Pulmonary artery endothelial cell (primary cell): ENCODE data around the gene CNOT3. TPM values are rescaled to one million over a fixed set of nuclear protein-coding genes. Genes with fewer than 3 reads are reported as not detected.

Experiments used
- DNase-seq: peaks from one replicate; pipeline ENCODE4 v3.0.0-alpha.2; 2011; ENCODE audit warnings: low read depth, low spot score
- total RNA-seq: library from RNA; depleted of rRNA; stranded (reverse); fragments of >200 nt; gene quantifications from 2 replicates; pipeline ENCODE4 v1.2.3, GENCODE V29; 2014

CNOT3 gene
- total RNA-seq, 1 donor from 2014 or later: 8.8 TPM

GRCh38 chr19:54121259-54121658 lies 16.3 kb upstream of the CNOT3 start:
- DNase-seq: no peak

DNA sequence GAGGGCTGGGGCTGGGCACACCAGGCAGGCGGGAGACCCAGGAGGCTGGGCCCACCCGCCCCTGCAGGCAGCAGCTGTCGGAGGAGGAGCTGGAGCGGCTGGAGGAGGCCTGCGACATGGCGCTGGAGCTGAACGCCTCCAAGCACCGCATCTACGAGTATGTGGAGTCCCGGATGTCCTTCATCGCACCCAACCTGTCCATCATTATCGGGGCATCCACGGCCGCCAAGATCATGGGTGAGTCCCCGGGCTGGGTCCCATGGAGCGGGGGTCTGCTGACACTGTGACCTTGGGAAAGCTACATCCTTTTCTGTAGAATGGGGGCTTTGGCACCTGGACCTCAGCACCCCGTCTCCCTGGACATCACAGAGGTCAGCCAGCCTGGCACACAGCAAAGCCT lies 13.9 kb upstream of the CNOT3 start:
- no peak for DNase-seq

- DNase-seq: no peak
Measured at GRCh38 chr19:54124393-54124792, 13.2 kb upstream of the CNOT3 start.

GRCh38 chr19:54125713-54126112 lies 11.8 kb upstream of the CNOT3 start:
- no peak for DNase-seq

- no peak for DNase-seq
Measured at GRCh38 chr19:54127688-54128440, 9.7 kb upstream of the CNOT3 start.

DNA sequence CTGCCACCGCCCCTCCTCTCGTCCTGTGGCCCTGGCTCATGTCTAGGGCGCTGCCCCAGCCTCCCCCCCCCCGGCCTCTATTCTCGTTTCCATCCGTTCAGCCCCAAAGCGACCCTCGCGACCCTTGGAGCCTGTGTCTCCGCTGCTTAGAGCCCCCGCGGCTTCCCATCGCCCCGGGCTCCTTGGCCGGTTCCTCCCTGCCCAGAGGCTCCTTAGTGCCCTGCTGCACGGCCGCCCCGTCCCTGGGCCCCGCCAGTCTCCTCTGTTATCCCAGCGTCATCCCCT lies 9.2 kb upstream of the CNOT3 start:
- no peak for DNase-seq

DNA sequence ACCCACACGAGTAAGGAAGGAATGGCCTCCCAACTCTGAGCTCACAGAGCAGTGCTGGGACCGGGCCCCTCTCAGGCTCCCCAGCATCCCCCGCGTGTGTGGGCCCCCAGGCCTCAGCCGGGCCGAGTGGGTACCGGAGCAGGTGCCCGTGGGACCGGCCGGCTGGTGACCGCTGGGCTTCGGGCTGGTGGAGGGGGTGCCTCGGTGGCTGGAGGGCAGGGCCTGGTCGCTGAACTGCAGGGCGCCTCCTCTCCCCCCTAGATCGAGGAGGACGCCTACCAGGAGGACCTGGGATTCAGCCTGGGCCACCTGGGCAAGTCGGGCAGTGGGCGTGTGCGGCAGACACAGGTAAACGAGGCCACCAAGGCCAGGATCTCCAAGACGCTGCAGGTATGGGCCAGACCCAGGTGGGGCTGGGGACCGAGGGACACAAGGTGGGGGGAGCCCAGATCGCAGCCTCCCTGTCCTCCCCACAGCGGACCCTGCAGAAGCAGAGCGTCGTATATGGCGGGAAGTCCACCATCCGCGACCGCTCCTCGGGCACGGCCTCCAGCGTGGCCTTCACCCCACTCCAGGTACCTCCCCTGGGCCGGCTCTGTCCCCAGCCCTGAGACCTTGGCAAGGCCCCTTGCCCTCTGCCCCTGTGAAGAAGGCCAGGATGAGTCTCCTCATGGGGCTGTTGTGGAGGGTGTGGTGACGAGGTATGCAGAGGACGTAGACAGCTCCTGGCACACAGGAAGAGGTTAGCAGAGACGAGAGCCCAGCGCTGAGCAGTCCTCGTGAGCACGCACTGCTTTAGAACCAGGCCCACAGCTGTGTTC lies 8.6 kb upstream of the CNOT3 start:
- no peak for DNase-seq

- no peak for DNase-seq
Measured at GRCh38 chr19:54129617-54129996, 8.0 kb upstream of the CNOT3 start.

DNA sequence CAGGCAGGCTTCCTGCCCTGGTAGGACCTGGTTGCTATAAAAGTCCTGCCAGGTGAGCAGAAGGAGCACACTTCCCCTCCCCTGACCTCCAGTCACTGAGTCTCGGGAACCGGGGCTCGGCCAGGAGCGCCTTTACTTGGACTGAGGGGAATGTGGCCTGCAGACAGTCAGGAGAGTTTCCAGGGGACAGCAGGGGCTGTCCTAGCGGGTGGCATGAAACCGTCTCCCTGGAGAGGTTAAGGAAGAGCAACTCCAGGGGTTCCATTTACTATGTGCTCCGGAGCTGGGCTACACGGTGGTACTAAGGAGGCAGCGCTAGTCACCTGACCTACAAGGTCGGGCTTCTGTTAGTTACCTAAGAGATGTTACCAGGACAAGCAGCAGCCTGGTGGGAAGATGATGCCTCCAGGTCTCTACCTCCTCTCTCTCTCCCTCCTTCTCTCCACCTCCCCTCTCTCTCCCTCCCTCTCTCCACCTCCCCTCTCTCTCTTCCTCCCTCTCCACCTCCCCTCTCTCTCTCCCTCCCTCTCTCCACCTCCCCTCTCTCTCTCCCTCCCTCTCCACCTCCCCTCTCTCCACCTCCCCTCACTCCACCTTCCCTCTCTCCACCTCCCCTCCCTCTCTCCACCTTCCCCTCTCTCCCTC lies 4.1 kb upstream of the CNOT3 start:
- DNase-seq: no peak

GRCh38 chr19:54133957-54134590 lies 3.5 kb upstream of the CNOT3 start:
- no peak for DNase-seq

DNA sequence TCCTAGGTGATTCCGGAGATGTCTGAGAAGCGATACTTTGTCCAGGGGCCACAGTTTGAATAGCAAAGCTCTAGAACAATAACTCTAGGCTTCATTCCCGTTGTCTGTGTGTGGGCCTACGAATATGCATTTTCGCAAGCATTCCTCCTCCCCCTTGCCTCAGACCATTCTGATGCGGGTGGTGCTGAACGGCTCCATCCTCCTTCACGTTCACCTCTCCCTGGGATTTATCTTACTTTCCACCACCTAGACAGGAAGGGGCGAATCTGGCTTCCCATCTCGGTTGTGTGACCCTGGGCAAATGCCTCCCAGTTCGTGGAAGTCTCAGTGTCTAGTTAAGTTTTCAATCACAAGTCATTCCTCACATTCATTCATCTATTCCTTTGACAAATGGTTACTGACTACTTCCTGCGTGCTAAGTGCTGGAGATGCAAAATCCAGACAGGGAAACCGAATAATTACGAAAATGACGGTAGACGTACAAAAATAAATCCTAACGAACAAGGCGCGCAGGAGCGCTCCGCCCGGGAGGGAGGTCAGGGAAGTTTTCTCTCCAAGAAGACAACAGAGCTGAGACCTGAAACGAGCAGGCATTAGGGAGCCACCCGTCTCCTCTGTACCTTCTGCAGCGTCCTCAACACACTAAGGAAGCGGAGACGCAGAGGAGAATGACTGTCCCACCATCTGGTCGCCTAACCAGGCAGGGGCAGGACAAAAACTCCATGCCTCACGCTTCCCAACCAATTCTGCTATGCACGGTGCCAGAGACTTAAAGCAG lies 1.3 kb upstream of the CNOT3 start:
- no peak for DNase-seq

DNA sequence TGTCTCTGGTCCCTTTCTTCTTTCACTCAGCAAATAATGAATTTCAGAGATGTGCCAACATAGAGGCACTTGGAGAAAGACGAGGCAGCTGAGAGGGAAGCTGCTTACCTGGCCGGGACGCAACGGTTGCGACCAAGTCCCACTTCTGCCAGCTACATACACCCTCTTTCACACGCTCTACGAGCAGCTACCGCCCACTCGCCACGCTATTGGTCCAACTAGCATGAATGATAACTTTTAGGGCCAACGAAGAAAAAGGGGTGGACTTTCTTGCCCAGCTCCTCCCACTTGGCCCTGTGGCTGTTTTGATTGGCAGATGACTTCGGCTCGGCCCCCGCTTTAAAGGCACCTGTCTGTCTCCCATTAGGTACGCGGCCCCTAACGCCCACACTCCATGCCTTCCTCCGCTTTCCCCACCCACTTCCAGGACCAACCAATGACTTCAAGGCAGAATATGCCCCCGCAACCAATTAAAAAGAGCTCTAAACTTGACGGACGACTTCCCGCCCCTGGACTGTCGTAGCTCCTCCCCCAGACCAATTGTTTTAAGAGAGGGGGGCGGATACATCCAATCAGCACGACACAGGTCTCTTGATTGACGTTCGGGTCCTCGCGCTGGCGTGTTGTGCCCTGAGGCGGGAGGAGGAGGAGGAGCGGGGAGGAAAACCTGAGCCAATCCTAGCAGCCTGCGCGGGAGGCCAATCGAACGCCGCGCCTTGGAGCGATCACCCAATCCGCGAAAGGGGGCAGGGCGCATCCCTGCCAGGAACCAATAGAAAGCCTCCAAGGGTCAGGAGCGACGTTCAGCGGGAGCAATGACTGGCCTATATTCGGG lies 481 bp upstream of the CNOT3 start:
- DNase-seq: peak; percentile 100

DNA sequence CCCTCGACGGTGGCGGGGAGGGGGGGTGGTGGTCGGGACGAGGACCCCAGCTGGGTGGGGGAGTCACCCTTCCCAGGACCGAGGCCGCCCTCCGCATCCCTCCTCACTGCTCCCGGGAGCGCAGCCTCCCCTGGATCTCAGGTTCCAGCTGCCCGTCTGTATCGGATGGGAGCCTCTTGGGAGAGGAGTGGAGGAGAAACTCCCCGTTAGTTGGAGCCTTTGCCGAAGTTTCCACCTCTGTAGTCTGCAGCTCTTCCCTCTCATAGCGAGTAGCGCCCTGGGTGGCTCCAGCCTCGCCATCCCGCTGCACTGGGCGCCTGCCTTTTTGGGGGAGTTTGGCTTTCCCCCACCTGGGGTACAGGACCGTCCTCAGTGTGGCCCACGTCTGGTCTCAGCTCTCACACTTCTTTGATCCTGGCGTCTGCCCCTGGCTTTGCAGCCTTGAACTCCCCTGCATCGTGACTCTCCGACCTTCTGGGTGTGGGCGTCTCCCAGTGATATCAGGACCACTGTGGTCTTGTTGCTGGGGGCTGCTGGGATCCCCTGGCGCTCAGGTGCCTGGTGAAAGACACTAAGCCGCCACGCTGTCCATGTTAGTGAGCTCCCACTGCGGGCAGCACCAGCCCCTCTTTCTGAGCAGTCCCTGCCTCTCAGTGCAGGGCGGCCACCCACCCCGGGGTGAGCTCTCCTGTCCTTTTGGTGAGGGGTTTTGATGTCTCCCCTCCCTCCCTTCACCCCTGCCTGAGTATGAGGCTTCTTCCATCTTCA lies 1.1 kb downstream of the CNOT3 start:
- no peak for DNase-seq

DNA sequence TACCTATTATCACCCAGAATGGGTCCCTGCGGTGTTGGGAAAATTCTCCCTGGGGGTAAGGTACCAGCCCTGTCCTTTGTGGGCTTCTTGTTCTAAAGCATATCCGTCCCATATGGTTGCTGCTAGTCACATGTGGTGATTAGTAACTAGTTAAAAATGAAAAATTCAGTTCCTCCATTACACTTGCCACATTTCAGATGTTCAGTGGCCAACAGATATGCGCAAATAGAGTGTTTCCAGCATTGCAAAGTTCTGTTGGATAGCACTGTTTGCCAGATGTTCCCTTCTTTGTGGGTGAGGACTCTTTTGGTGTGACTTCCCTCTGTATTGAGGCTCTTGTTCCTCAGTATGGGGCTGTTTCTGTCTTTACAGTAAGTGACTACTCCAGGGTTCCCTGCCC lies 3.8 kb downstream of the CNOT3 start:
- no peak for DNase-seq

- no peak for DNase-seq
Measured at GRCh38 chr19:54142166-54142780, 4.7 kb downstream of the CNOT3 start.

DNA sequence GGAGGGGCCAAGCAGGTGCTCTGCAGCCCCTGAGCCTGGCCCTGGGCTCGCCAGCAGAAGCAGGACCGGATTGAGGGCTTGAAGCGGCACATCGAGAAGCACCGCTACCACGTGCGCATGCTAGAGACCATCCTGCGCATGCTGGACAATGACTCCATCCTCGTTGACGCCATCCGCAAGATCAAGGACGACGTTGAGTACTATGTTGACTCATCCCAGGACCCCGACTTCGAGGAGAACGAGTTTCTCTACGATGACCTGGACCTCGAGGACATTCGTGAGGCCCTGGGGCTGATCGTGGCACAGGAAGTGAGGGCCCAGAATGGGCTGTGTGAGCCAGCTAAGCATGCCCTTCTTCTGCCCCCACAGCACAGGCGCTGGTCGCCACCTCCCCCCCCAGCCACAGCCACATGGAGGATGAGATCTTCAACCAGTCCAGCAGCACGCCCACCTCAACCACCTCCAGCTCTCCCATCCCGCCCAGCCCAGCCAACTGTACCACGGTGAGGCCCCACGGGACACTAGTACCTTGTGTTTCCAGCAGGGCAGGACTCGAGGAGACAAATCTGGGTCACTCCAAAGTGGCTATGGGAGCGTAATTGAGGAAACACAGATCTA lies 8.1 kb downstream of the CNOT3 start:
- DNase-seq: no peak

DNA sequence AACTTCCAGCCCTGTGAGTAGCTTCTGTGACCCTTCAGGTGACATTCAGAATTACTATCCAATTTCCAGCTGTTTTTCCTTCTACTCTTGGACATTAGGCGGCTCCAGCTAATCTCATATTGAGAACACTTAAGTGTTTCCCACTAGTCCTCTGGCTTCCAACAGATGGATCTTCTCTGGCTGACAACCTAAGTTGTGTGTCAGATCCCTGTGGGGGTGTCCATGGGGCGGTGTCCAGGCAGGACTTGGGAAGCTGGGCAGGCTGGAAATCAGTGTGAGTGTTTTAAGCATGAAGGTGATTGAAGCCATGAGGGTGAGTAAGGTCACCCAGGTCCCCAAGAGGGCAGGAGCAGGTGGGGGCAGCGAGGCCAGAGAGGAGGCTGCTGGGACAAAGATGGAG lies 10.1 kb downstream of the CNOT3 start:
- no peak for DNase-seq

- DNase-seq: no peak
Measured at GRCh38 chr19:54148158-54148557, 10.6 kb downstream of the CNOT3 start.
